WTC11 (cell line): ENCODE results near the gene SPTB.

Experiments
- CBFB ChIP-seq: sonication (generic); formaldehyde crosslinking; IDR thresholded peaks from 2 replicates; pipeline ENCODE4 v1.8.1; 2022; ENCODE audit warnings: mild to moderate bottlenecking, low read depth, missing genetic modification reagents
- NFYB ChIP-seq: sonication (generic); formaldehyde crosslinking; conservative IDR thresholded peaks from 2 replicates; pipeline ENCODE4 v1.8.0; 2022; ENCODE audit warnings: low read depth, missing genetic modification reagents
- SMAD4 ChIP-seq: sonication (generic); formaldehyde crosslinking; IDR thresholded peaks from 2 replicates; pipeline ENCODE4 v1.8.0; 2022; ENCODE audit warnings: mild to moderate bottlenecking, missing genetic modification reagents
- ZNF138 ChIP-seq: sonication (generic); formaldehyde crosslinking; conservative IDR thresholded peaks from 2 replicates; pipeline ENCODE4 v1.8.1; 2022; ENCODE audit warnings: mild to moderate bottlenecking, moderate library complexity, missing genetic modification reagents
- TF ChIP-seq, protein P1 (sequence below): sonication (generic); formaldehyde crosslinking; IDR thresholded peaks from 2 replicates; pipeline ENCODE4 v1.8.0; 2022; ENCODE audit warnings: mild to moderate bottlenecking, missing genetic modification reagents
- TF ChIP-seq, protein P2 (sequence below): fragments of 200-600 bp; IDR thresholded peaks from 2 replicates; pipeline ENCODE4 v1.8.0; 2022; ENCODE audit warnings: antibody characterized with exemption
- TF ChIP-seq, protein P3 (sequence below): fragments of 250-450 bp; sonication (Bioruptor Pico); IDR thresholded peaks from 2 replicates; pipeline ENCODE4 v1.9.0; 2021; ENCODE audit warnings: mild to moderate bottlenecking

DNA sequence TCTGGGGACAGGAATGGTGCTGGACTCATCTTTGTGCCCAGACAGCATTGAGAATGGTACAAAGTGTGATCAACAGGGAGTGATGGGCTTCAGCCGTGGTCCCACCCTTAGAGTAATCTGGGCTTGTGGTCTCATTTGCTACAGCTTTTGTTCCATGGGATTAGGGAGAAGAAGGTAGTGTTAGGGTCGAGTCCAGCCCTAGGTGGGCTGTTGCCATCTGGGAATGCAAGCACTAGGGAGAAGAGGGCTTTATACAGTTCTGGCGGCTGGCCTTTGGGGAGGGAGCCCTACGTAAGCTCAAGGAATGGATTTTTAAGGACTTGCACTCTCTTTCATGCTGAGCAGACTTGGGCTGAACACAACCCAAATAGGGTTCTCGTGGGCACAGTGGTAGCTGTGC is 170.6 kb downstream of the SPTB start:
- TF ChIP-seq ZNF138: no peak
- TF ChIP-seq, protein P1, sequence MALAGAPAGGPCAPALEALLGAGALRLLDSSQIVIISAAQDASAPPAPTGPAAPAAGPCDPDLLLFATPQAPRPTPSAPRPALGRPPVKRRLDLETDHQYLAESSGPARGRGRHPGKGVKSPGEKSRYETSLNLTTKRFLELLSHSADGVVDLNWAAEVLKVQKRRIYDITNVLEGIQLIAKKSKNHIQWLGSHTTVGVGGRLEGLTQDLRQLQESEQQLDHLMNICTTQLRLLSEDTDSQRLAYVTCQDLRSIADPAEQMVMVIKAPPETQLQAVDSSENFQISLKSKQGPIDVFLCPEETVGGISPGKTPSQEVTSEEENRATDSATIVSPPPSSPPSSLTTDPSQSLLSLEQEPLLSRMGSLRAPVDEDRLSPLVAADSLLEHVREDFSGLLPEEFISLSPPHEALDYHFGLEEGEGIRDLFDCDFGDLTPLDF (CRISPR knock-in tag): no peak
- TF ChIP-seq, protein P2, sequence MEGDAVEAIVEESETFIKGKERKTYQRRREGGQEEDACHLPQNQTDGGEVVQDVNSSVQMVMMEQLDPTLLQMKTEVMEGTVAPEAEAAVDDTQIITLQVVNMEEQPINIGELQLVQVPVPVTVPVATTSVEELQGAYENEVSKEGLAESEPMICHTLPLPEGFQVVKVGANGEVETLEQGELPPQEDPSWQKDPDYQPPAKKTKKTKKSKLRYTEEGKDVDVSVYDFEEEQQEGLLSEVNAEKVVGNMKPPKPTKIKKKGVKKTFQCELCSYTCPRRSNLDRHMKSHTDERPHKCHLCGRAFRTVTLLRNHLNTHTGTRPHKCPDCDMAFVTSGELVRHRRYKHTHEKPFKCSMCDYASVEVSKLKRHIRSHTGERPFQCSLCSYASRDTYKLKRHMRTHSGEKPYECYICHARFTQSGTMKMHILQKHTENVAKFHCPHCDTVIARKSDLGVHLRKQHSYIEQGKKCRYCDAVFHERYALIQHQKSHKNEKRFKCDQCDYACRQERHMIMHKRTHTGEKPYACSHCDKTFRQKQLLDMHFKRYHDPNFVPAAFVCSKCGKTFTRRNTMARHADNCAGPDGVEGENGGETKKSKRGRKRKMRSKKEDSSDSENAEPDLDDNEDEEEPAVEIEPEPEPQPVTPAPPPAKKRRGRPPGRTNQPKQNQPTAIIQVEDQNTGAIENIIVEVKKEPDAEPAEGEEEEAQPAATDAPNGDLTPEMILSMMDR: no peak
- no peak for TF ChIP-seq SMAD4 (CRISPR knock-in tag)
- TF ChIP-seq CBFB: no peak
- TF ChIP-seq NFYB: no peak
- TF ChIP-seq, protein P3, sequence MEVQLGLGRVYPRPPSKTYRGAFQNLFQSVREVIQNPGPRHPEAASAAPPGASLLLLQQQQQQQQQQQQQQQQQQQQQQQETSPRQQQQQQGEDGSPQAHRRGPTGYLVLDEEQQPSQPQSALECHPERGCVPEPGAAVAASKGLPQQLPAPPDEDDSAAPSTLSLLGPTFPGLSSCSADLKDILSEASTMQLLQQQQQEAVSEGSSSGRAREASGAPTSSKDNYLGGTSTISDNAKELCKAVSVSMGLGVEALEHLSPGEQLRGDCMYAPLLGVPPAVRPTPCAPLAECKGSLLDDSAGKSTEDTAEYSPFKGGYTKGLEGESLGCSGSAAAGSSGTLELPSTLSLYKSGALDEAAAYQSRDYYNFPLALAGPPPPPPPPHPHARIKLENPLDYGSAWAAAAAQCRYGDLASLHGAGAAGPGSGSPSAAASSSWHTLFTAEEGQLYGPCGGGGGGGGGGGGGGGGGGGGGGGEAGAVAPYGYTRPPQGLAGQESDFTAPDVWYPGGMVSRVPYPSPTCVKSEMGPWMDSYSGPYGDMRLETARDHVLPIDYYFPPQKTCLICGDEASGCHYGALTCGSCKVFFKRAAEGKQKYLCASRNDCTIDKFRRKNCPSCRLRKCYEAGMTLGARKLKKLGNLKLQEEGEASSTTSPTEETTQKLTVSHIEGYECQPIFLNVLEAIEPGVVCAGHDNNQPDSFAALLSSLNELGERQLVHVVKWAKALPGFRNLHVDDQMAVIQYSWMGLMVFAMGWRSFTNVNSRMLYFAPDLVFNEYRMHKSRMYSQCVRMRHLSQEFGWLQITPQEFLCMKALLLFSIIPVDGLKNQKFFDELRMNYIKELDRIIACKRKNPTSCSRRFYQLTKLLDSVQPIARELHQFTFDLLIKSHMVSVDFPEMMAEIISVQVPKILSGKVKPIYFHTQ (CRISPR knock-in tag): no peak
